Measurements from ENCODE around the gene PPIP5K1.
"Not testable (repeated sequence)": the region's sequence is repeated elsewhere in the genome, so short reads cannot be mapped to it uniquely, and the experiment has no call there.

PPIP5K1 gene

DNA sequence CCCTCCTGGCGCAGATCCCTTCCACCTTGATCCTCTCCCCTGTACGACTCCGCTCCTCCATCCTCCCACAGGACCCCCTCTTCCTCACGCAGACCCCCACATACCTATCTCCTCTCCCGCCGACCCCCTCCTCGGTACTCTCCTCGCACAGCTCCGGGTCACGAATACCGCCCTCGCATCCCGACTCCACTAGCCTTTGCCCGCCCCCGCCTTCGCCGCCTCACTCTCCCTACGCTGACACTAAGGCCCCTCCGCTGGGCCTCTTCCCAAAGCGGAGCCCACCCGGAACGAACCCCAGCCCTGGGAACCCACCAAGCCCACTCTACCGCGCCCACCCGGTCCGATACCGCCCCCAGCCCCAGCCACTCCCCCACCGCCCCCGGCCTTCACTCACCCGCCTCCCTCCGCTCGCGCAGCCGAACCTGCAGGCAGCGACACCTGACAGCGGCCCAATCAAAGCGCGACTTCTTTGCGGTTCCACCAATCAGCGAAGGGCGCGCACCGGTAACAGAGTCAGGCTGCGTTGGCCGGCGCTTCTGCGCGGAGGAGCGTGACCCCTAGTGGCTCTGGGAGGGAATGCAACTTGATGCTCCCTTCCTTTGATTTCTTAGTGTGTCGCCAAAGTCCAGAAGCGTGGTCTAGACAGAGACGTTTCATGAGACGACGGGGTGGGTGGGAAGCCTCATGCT lies at the start of gene PPIP5K1:
TSS of gene PPIP5K1 (minus strand) at position 431 of the 689 bp plus-strand sequence. CDS start 5,704 bp downstream, outside the sequence.
- DNase-seq (ENCODE audit: low read depth): not testable (repeated sequence)

DNA sequence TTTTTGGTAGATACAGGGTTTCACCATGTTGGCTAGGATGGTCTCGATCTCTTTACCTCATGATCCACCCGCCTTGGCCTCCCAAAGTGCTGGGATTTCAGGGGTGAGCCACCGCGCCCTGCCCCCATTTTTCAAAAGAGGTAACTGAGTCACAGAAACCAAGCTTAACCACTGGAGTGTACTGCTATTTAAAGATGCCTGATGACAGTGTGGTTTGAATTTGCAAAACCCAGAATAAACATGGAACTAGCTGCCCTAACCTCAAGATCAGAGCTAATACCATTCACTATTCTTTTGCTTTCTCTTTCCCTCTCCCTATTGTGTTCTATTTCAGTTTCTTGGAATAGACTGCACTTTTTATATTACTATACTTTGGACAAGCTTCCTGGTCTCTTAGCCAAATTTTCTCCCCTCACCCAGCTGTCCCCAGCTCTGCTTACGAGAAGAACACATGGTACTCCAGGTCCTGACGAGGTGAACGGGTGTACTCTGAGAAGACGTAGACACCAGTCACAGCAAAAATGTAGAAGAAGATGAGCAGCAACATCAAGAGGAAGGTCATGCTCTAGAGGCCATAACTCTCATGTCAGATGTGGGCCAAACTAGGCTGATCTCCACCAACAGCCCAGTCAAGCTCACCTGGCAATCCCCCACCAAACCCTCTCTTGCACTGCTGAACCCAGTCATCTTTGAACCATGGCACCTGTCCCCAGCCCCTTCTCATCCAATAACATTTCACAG lies 48.6 kb upstream of the PPIP5K1 start:
- not testable (repeated sequence) for DNase-seq (ENCODE audit: low read depth)

DNA sequence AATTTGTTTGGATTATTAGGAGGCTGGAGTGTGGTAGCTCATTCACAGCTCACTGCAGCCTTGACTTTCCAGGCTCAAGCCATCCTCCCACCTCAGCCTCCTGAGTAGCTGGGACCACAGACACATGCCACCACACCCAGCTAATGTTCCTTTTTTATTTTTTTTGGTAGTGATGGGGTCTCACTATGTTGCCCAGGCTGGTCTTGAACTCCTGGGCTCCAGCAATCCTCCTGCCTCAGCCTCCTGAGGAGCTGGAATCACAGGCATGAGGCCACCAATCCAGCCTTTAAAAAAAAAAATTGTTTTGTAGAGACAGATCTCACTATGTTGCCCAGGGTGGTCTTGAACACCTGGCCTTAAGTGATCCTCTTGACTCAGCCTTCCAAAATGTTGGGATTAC lies 36.9 kb upstream of the PPIP5K1 start:
- DNase-seq (ENCODE audit: low read depth): not testable (repeated sequence)

DNA sequence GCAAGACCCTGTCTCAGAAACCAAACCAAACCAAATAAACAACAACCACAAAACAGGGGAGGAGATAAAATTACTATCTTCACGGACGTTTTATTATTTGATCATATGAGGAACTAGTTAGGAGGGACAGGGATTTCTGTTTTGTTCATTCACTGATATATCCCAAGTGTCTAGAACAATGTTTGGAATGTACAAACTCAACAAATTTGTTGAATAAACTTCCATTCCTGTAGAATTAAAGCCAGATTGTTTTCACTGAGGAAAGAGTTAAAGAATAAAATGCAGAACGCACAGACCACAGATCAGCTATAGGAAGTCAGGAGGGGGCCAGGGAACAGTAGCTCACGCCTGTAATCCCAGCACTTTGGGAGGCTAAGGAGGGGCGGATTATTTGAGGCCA lies 35.1 kb upstream of the PPIP5K1 start:
- DNase-seq (ENCODE audit: low read depth): peak; percentile 31

GRCh38 chr15:43622068-43622799 lies 32.2 kb upstream of the PPIP5K1 start:
- peak; percentile 6 for DNase-seq (ENCODE audit: low read depth)

DNA sequence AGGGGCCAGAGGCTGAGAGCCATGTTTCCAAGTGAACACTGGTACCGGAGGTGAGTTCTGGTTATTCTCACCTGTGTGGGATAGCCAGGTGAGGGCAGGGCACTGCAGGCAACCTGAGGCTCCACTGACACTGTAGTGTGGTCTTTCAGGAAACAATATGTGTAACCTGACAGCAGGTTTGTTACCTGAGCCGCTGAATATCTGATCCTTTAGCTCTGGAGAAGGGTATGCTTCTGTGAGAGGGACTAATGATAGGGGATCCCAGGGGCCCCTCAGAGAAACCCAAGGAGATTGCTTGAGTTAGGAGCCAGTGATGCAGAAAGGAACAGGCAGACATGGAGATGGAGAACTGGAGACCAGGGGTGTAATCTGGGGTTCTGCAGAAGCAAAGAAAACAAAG lies 28.7 kb upstream of the PPIP5K1 start, which contains the start of gene STRC:
TSS of gene STRC (minus strand) at position 101 of the 400 bp plus-strand sequence. CDS start at position 23, 78 bp downstream.
- DNase-seq (ENCODE audit: low read depth): not testable (repeated sequence)

GRCh38 chr15:43617750-43618149 lies 27.7 kb upstream of the PPIP5K1 start:
- not testable (repeated sequence) for DNase-seq (ENCODE audit: low read depth)

DNA sequence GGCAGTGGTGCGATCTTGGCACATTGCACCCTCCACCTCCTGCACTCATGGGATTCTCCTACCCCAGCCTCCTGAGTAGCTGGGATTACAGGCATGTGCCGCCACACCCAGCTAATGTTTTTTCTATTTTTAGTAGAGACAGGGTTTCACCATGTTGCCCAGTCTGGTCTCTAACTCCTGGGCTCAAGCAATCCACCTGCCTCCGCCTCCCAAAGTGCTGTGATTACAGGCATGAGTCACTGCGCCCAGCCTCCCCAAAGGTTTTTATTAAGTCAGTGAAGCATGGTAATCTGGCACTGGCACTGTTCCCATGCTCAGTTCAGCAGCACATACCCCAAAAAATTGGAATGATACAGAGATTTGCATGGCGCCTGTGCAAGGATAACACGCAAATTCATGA lies 12.2 kb upstream of the PPIP5K1 start:
- peak; percentile 3 for DNase-seq (ENCODE audit: low read depth)

GRCh38 chr15:43600200-43600599 lies 10.2 kb upstream of the PPIP5K1 start:
- not testable (repeated sequence) for DNase-seq (ENCODE audit: low read depth)

GRCh38 chr15:43599131-43599530 lies 9.1 kb upstream of the PPIP5K1 start:
- DNase-seq (ENCODE audit: low read depth): not testable (repeated sequence)

DNA sequence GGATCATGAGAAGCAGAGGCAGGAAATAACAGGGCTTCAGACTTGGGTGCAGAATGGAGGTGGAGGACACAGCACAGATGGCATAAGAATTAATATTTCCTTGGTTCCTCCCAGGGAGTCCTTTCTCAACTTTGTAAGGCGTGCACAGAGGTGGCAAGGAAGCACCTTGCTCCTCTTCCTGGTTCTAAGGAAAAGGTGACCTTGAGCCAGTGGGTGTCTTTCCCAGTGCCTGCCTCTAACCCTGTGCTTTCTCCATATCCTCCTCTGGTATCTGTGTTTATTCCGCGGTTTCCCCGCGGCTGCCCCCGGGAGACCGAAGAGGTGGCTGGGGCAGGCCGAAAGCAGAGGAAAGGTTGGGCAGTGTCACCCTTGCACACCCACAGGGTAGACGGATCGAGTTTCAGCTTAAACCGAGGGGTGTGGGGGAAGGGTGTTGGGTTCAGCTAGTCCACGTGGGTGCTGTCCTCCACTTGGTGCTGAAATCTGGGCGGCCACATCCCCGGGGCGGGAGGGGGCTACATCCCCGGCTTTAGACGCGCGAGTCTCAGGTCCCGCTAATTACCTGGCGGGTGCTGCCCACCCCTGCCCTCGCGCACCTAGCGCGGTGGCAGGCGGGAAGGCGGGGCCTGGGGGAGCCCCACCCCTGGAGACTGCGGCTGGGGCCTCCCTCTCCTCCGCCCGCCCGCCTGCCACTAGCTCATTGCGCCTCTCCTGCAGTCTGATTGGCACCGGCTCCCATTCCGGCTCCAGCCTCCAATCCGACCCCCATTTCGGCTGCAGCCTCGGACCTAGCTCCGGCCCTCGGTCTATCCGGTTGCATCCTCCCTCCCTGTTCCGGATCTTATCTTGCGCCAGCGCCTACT lies 3.6 kb upstream of the PPIP5K1 start, which contains the start of gene CKMT1B:
TSS of gene CKMT1B (plus strand) at position 700 of the 863 bp plus-strand sequence. CDS start 192 bp downstream, outside the sequence.
- DNase-seq (ENCODE audit: low read depth): not testable (repeated sequence)

GRCh38 chr15:43592841-43593240 lies 2.8 kb upstream of the PPIP5K1 start:
- not testable (repeated sequence) for DNase-seq (ENCODE audit: low read depth)

GRCh38 chr15:43574607-43575006 lies 15.4 kb downstream of the PPIP5K1 start:
- not testable (repeated sequence) for DNase-seq (ENCODE audit: low read depth)

GRCh38 chr15:43566615-43567014 lies 23.4 kb downstream of the PPIP5K1 start:
- not testable (repeated sequence) for DNase-seq (ENCODE audit: low read depth)

- DNase-seq (ENCODE audit: low read depth): not testable (repeated sequence)
These were observed 26.2 kb downstream of the PPIP5K1 start for GRCh38 chr15:43563793-43564192.

DNA sequence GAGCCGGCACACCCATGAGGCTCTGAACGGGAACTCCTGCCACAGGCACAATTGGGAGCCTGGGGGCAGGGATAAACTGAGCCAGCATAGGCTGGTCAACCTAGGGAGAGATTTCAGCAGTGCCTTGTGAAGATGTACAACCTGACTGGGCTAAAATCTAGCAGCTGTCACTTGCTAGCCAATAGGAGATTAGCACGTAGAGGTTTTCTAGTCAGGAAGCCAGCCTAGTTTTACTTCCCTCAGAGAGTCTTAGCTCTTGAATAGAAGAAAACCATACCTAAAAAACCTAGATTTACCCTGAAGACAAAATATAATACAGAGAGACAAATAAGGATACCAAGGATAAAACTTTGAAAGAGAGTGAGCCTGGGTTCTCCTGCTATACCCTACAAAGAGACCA lies 27.3 kb downstream of the PPIP5K1 start:
- DNase-seq (ENCODE audit: low read depth): not testable (repeated sequence)

GRCh38 chr15:43552986-43553385 lies 37.0 kb downstream of the PPIP5K1 start:
- no peak for DNase-seq (ENCODE audit: low read depth)

GRCh38 chr15:43552256-43552655 lies 37.8 kb downstream of the PPIP5K1 start:
- no peak for DNase-seq (ENCODE audit: low read depth)

DNA sequence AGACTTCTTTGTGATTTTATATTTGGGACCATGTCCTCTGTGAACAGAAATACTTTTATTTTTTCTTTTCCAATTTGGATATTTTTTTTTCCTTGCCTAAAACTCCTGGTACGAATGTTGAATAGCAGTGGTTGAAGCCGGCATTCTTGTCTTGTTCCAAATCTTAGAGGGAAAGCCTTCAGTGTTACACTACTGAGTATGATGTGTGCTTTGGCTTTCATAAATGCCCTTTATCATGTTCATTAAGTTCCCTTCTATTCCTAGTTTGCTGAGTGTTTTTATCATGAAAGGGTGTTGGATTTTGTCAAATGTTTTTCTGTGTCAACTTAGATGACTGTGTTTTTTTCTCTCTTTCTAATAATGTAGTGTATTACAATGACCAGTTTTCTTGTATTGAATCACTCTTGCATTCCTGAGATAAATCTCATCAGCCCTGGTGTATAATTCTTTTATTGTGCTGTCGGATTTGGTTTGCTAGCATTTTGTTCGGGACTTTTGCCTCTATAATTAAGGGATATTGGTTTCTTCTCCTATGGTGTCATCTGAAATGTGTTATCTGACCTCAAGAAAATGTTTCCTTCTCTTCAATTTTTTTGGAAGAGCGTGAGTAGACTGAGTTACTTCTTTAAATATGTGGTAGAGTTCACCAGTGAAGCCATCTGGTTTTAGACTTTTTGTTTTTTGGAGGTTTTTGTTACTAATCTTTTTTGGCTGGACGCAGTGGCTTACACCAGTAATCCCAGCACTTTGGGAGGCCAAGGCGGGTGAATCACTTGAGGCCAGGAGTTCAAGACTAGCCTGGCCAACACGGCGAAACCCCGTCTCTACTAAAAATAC lies 39.3 kb downstream of the PPIP5K1 start:
- DNase-seq (ENCODE audit: low read depth): peak; percentile 79

DNA sequence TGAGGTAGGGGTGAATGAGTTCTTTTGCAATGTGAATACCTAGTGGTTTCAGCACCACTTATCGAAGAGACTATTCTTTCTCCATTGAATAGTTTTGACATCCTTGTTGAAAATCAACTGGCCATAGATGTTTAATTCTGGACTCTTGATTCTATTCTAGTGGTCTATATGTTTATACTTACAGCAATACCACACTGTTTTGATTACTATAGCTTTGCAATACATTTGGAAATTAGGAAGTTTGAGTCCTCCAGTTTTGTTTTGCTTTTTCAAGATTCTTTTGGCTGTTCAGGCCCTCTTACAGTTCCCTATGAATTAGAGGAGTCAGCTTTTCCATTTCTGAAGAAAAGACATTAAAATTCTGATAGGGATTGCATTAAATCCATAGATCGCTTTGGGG lies 42.5 kb downstream of the PPIP5K1 start:
- DNase-seq (ENCODE audit: low read depth): no peak

Data from EH (cell line).